SK-N-MC (cell line): ENCODE data around the gene LLGL2.

Experiments
- EZH2 ChIP-seq: fragments of 200-600 bp; sonication (generic); IDR thresholded peaks from one replicate; pipeline ENCODE4 v1.6.1; 2017; ENCODE audit warnings: antibody characterized with exemption
- FOXP2 ChIP-seq: optimal IDR thresholded peaks from 2 replicates; pipeline ENCODE3; 2011; ENCODE audit warnings: mild to moderate bottlenecking, moderate library complexity; ENCODE audit not compliant: insufficient read depth; ENCODE audit errors: extremely low read length, control extremely low read depth
- POLR2AphosphoS5 ChIP-seq: IDR thresholded peaks from 2 replicates; pipeline ENCODE4 v1.6.1; 2012; ENCODE audit warnings: mild to moderate bottlenecking, low read depth, low read length, borderline replicate concordance

GRCh38 chr17:75591722-75592302 lies 66.3 kb downstream of the LLGL2 start:
- TF ChIP-seq EZH2 (no peak), POLR2AphosphoS5 (no peak), FOXP2 (no peak)
